Thymus (tissue), 11 donors: ENCODE measurements around the gene IFNA13. TPM values are rescaled to one million over a fixed set of nuclear protein-coding genes. Genes with fewer than 3 reads are reported as not detected.

Experiments used
- DNase-seq, 9 donors: peaks; one replicate each; pipeline ENCODE4 v3.0.0-alpha.2; 2013; ENCODE audit warnings: low spot score in 9 of 9, low read depth in 6 of 9, missing footprints in 1 of 9
- H3K27ac ChIP-seq, 2 donors: one replicate each; pipeline ENCODE4 v1.5.1; 2013; ENCODE audit warnings: control low read depth in 1 of 2, low read depth in 1 of 2, low read length in 1 of 2, mild to moderate bottlenecking in 1 of 2, moderate library complexity in 1 of 2
- H3K27me3 ChIP-seq, 2 donors: one replicate each; pipeline ENCODE4 v1.5.1; 2013; ENCODE audit warnings: low read length in 1 of 2; ENCODE audit not compliant: control insufficient read depth in 2 of 2, insufficient read depth in 1 of 2
- H3K36me3 ChIP-seq, 2 donors: one replicate each; pipeline ENCODE4 v1.5.1; 2013; ENCODE audit warnings: low read length in 1 of 2, mild to moderate bottlenecking in 1 of 2, moderate library complexity in 1 of 2; ENCODE audit not compliant: control insufficient read depth in 2 of 2, insufficient read depth in 2 of 2
- H3K4me1 ChIP-seq, 2 donors: one replicate each; pipeline ENCODE4 v1.5.1; 2013; ENCODE audit warnings: low read length in 2 of 2; ENCODE audit not compliant: control insufficient read depth in 2 of 2, insufficient read depth in 2 of 2
- H3K4me3 ChIP-seq, 2 donors: one replicate each; pipeline ENCODE4 v1.5.1; 2013; ENCODE audit warnings: low read length in 2 of 2, control low read depth in 1 of 2, mild to moderate bottlenecking in 1 of 2
- H3K9me3 ChIP-seq, 2 donors: one replicate each; pipeline ENCODE4 v1.5.1; 2013; ENCODE audit warnings: low read length in 1 of 2, mild to moderate bottlenecking in 1 of 2; ENCODE audit not compliant: control insufficient read depth in 2 of 2, insufficient read depth in 1 of 2
- WGBS: extraction: QIAGEN DNeasy Blood & Tissue Kit; methylation state at CpG from one replicate; pipeline ENCODE4 v1.1.7; 2013; 5-methylcytosine and 5-hydroxymethylcytosine counted together
- polyA plus RNA-seq: library from polyadenylated mRNA; stranded (reverse); fragments of 200-250 nt; gene quantifications from one replicate; pipeline ENCODE4 v1.2.3, GENCODE V29; 2013
- total RNA-seq: library from RNA; stranded (reverse); fragments of 120-200 nt; gene quantifications from one replicate; pipeline ENCODE4 v1.2.4, GENCODE V29; 2013
- donor health status: healthy.

Gene IFNA13
- total and polyA plus RNA-seq, 2 donors, result 0.02 TPM; not detected in 1

DNA sequence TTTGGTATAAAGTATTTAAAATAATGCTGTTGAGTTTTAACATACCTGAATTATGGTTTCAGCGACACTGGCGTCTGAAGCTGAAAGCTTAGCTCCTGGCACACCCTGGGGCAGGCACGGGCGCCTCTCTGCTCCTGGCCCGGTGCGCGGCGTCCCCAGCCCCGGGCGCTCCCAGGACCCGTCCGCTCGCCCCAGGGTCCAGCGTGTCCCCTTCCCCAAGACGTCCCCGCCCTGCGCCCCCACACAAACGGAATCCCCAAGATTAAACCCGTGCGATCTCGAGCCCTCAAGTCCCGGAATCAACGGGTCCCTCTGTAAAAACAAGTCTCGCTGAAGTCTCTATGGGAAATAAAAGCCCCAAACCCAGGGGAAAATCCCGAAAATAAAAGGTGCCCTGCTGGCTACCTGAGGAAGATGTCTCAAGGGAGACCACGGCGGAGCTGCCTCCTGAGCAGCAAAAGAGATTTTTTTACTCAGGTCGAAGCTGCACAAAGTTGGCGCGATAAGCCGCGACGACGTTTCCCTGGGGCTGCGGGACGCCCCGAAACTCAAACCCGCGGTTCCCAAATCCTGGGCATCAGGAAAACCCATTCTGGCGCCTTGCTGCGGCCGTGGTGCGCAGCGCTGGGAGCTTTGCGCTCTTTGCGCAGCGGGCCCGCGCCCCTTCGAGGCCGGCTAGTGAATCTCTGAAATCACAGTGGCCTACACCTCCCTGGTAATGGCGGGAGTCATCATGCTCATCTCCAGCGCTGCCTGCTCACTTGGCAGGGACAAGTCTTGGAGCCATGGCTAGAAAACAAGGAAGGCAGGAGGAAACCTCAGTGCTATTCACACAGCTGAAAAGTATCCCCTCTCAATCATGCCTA, 34.8 kb upstream of the IFNA13 start:
- no peak overlapping the region for H3K27ac ChIP-seq
- no peak for DNase-seq
- H3K27me3 ChIP-seq, result peaks cover 19 to 32% of the 10 kb centered on the region in 2 donors
- no peaks in the 10 kb centered on the region for H3K9me3 ChIP-seq
- H3K36me3 ChIP-seq, result no peaks in the 10 kb centered on the region
- WGBS, result 4% methylated on average over 53 of the region's 53 CpGs
- H3K4me3 ChIP-seq, result peak overlapping the region in 1 of 2 donors; percentile 21
- peaks cover 3 to 7% of the 10 kb centered on the region in 2 donors for H3K4me1 ChIP-seq

DNA sequence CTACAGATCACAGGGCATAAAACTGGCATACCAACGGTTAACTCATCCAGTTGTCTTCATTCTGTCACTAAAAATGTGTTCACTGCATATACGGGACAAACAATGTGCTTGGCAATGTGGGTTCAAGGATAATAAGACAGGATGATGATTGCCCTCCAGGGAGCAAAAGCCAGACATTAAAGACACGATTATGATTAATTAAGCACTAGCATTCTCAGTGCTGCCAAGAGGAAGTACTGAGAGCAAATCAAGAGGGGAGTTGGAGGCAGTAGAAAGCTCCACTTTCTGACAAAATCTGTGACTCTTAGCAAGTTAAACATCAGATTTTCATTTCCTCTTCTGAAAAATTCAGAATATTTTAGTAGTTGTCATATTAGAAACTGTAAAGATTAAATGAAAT, 32.1 kb upstream of the IFNA13 start:
- H3K9me3 ChIP-seq, result no peaks in the 10 kb centered on the region
- no peak overlapping the region for H3K27ac ChIP-seq
- 35% methylated on average over 3 of the region's 3 CpGs for WGBS
- no peaks in the 10 kb centered on the region for H3K36me3 ChIP-seq
- peaks cover 19 to 42% of the 10 kb centered on the region in 2 donors for H3K27me3 ChIP-seq
- no peak for DNase-seq
- H3K4me3 ChIP-seq, result no peak overlapping the region
- H3K4me1 ChIP-seq, result peaks cover 3 to 14% of the 10 kb centered on the region in 2 donors

DNA sequence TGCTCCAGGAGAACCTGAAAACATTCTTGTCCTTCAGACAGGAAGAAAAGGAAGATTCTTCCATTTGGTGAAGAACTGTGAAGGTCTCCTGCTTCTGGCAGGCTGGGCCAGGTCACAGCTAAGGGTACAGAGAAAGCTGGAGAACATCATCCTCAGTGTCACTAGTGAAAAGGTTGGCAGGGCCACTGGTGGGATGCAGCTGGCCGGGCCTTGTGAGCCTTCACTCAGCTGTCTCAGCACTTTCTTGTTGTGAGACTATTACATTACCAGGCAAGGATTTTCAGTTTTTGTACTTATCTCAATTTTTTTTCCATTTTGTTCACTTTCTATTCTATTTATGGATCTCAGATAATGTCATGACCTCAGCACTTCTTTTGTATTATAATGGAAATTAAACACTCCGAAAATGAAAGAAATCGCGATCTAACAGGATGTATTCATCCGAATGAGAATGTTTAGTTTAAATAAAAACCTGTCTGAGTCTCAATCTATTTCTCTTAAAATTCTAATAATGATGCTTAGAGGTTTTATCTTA, 31.2 kb upstream of the IFNA13 start:
- peaks cover 19 to 39% of the 10 kb centered on the region in 2 donors for H3K27me3 ChIP-seq
- WGBS, result 94% methylated on average over 5 of the region's 5 CpGs

DNA sequence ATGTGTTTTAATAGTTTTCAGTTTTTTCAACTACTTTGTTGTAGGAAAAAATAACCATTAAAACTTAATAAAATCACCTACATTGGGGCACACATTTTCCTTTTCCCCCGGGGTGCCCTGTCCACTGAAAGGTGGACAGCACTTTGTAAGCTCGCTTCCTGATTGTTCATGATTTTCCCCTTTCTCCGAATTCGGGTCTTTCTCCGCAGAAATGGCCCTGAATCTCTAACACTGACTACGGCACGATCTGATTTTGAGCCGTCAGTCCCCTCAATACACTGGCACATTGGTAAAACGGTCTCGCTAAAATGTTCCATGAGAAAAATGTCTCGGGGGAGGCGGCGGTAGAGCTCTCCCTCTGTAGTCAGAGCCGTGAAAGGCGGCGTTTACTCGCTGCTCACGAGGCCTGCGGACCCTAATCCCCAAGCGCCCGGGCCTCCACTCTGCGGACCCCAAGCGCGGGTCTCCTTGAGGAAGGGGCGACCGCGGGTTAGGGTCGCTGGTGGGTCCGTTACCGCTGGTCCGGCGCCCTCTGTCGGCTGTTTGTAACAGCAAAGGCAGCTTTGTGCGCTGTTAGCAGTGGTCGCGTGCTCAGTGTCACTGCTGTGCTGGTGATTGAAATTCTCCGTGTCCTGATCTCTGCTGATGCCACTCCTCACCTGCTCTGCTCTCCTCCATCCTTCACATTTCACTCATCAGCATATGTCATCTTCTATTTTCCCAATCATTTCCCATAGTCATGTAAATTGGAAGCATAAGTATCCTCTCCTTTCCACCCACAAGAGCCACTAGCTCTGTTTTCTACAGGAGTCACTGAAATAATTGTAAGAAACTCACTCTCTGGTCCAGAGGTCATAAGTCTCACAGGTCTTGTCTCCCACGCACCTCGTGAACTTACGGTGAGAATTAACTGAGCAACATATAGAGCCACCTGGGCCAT, 28.2 kb upstream of the IFNA13 start:
- 9% methylated on average over 40 of the region's 40 CpGs for WGBS
- Histone ChIP-seq H3K27me3 (peaks cover 0 to 15% of the 10 kb centered on the region in 2 donors), H3K4me1 (peaks cover 0 to 7% of the 10 kb centered on the region in 2 donors), H3K36me3 (no peaks in the 10 kb centered on the region), H3K9me3 (no peaks in the 10 kb centered on the region), H3K4me3 (peak overlapping the region; percentile 42), H3K27ac (no peak overlapping the region)
- DNase-seq, result peak in 8 of 9 donors; percentile 15 to 74 (median 40)

More for the DNA sequence above, 31.2 kb upstream of the IFNA13 start:
- H3K4me3 ChIP-seq, result no peak overlapping the region
- peaks cover 3 to 14% of the 10 kb centered on the region in 2 donors for H3K4me1 ChIP-seq
- H3K27ac ChIP-seq, result no peak overlapping the region
- H3K9me3 ChIP-seq, result no peaks in the 10 kb centered on the region
- no peaks in the 10 kb centered on the region for H3K36me3 ChIP-seq
- no peak for DNase-seq

DNA sequence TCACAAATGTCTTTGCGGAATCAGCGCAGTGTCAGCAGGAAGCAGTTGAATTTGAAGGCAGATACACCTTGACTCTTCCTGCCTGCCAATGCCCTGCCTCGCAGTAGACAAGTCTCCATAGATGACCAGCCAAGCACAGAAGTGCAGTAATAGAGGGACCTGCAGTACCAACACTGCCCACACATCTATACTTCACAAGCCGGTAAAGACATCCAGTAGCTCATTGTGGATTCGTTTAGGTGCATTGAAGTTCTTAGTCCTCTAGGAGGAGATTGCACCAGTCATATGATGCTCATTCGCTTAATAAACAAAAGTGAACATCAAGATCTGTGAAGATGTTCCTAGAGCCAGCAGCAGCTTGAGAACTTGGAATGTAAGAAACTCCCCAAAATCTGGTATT, 24.4 kb upstream of the IFNA13 start:
- Histone ChIP-seq H3K27me3 (peaks cover 0 to 9% of the 10 kb centered on the region in 2 donors), H3K4me3 (no peak overlapping the region), H3K4me1 (peaks cover 0 to 7% of the 10 kb centered on the region in 2 donors), H3K9me3 (no peaks in the 10 kb centered on the region), H3K27ac (no peak overlapping the region), H3K36me3 (no peaks in the 10 kb centered on the region)
- WGBS, result 96% methylated on average over 6 of the region's 6 CpGs
- no peak for DNase-seq

DNA sequence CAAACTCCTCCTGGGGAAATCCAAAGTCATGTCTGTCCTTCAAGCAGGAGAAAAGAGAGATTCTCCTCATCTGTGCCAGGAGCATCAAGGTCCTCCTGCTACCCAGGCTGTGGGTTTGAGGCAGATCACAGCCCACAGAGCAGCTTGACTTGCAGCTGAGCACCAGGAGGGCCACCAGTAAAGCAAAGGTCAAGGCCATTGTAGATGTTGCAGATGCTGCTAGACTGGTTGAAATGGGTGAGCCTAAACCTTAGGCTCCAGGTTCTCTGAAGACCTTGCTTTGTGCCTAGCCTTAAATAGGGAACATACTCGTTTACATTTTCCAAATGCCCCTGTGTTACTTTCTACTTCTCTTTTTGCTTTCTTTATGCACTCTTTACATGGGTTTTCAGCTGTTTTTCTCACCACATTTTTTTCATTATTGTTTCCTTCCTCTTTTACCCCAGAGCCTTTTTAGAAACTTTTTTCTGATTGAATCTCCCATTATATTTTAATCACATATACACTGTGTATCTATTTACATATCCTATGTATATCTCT, 17.3 kb upstream of the IFNA13 start, which contains the start of gene IFNA2:
IFNA2 (minus strand) TSS at position 268 of the 540 bp plus-strand sequence; CDS start at position 199, 69 bp downstream.
- H3K27ac ChIP-seq, result no peak within 1 kb of the TSS
- no peak for DNase-seq
- no peak within 1 kb of the TSS for H3K4me3 ChIP-seq
- no peaks in the 10 kb centered on the region for H3K27me3 ChIP-seq
- 0% methylated on average over 1 of the region's 1 CpG for WGBS
- no peaks in the 10 kb centered on the region for H3K36me3 ChIP-seq
- H3K9me3 ChIP-seq, result no peaks in the 10 kb centered on the region
- H3K4me1 ChIP-seq, result no peaks in the 10 kb centered on the region

DNA sequence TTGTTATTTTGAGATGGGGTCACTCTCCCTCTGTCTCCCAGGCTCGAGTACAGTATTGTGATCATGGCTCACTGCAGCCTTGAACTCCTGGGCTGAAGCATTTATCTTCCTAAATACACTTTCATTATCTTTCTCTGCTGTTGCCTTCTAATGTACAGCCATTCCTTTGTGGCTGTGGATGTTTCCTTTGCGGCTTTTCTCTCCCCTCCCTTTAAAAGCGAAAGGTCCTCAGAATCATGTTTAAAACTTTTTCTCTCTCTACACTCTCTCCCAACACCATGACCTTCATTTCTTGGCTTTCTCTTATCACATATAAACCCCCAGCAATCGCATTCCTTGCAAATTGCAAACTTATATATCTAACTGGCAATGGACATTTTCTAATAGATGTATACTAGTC, 15.8 kb upstream of the IFNA13 start:
- no peaks in the 10 kb centered on the region for H3K9me3 ChIP-seq
- H3K27me3 ChIP-seq, result no peaks in the 10 kb centered on the region
- no peak overlapping the region for H3K4me3 ChIP-seq
- 66% methylated on average over 4 of the region's 4 CpGs for WGBS
- H3K27ac ChIP-seq, result no peak overlapping the region
- DNase-seq, result no peak
- no peaks in the 10 kb centered on the region for H3K4me1 ChIP-seq
- no peaks in the 10 kb centered on the region for H3K36me3 ChIP-seq

DNA sequence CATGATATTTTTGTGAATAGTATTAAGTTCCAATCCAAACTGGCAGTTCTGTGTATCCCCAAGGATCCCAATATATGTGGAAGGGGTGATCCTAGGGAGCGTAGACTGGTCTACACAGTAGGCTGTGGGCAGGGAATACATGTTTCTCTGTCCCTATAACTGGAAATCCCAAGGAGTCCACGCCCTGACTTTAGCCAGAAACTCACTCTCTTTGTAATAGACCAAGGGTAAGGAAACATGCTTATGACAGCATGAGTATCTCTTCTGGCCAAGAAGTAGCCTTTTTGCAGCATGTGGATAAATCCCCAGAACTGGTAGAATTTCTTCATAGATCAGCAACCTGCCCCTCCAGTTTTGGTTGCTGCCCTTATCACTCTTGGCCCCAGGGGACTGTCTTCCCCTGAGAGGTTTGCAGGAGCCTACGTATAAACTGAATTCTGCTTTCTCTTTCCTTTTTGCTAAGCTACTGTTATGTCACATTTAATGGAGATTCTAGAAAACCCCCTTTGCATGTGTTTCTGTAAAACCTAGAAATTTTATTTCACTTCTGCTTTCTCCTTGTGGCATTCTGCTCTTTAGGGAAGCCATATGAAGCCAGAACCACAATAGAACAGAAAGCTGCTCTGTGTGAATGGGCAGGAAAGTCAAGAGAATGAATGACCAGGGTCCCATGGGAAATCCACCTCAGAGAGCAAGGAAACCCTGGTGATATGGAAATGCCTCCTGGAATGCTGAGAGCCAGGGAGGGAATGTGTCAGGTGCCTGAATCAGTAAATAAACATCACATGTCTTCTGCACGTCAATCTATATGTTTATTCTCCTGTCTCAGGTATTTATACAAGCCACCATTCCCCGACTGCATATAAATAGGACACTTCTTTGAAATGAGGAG, 13.8 kb upstream of the IFNA13 start:
- no peaks in the 10 kb centered on the region for H3K27me3 ChIP-seq
- WGBS, result 77% methylated on average over 5 of the region's 5 CpGs
- no peaks in the 10 kb centered on the region for H3K4me1 ChIP-seq
- H3K36me3 ChIP-seq, result no peaks in the 10 kb centered on the region
- no peaks in the 10 kb centered on the region for H3K9me3 ChIP-seq
- no peak overlapping the region for H3K27ac ChIP-seq
- H3K4me3 ChIP-seq, result no peak overlapping the region
- DNase-seq, result peak in 1 of 9 donors; percentile 29
